BLaER1 (cell line): Measurements from ENCODE around the gene DSCAML1.
A peak's percentile ranks its signal among the peaks of the same experiment; 100 is the strongest.

Source experiments
- H3K27ac ChIP-seq: shearing (Covaris generic); formaldehyde crosslinking; 2 replicates; pipeline ENCODE4 v1.8.1; 2022
- H3K27me3 ChIP-seq: shearing (Covaris generic); formaldehyde crosslinking; 2 replicates; pipeline ENCODE4 v1.8.1; 2022
- H3K36me3 ChIP-seq: shearing (Covaris generic); formaldehyde crosslinking; 2 replicates; pipeline ENCODE4 v1.8.1; 2022
- H3K4me1 ChIP-seq: shearing (Covaris generic); formaldehyde crosslinking; 2 replicates; pipeline ENCODE4 v1.8.1; 2022
- H3K4me2 ChIP-seq: shearing (Covaris generic); formaldehyde crosslinking; 2 replicates; pipeline ENCODE4 v1.8.1; 2022
- H3K4me3 ChIP-seq: shearing (Covaris generic); formaldehyde crosslinking; 2 replicates; pipeline ENCODE4 v1.8.1; 2022
- H3K9ac ChIP-seq: shearing (Covaris generic); formaldehyde crosslinking; 2 replicates; pipeline ENCODE4 v1.8.1; 2022
- H3K9me3 ChIP-seq: shearing (Covaris generic); formaldehyde crosslinking; 2 replicates; pipeline ENCODE4 v1.8.1; 2022
- H4K20me1 ChIP-seq: shearing (Covaris generic); formaldehyde crosslinking; 2 replicates; pipeline ENCODE4 v1.8.1; 2022
- Cebpa-rat ChIP-seq: shearing (Covaris generic); IDR thresholded peaks from 2 replicates; pipeline ENCODE4 v1.8.1; 2022

Gene DSCAML1

GRCh38 chr11:117717485-117718314, 79.3 kb downstream of the DSCAML1 start:
- H3K4me2 ChIP-seq, result peak overlapping the region; percentile 79
- H3K27me3 ChIP-seq, result no peaks in the 10 kb centered on the region
- H3K9me3 ChIP-seq, result no peaks in the 10 kb centered on the region
- no peak overlapping the region for H3K4me3 ChIP-seq
- no peak overlapping the region for H3K9ac ChIP-seq
- 0 out of 2 replicates have a peak, but pooled peaks cover 6% of the 10 kb centered on the region for H4K20me1 ChIP-seq
- TF ChIP-seq Cebpa-rat, result no peak
- H3K36me3 ChIP-seq, result no peaks in the 10 kb centered on the region
- H3K27ac ChIP-seq, result no peak overlapping the region
- H3K4me1 ChIP-seq, result peaks cover 27% of the 10 kb centered on the region

- no peak for TF ChIP-seq Cebpa-rat
- Histone ChIP-seq H3K4me2 (peak overlapping the region; percentile 79), H3K9me3 (no peaks in the 10 kb centered on the region), H3K9ac (no peak overlapping the region), H3K4me1 (peaks cover 27% of the 10 kb centered on the region), H3K36me3 (no peaks in the 10 kb centered on the region), H4K20me1 (0 out of 2 replicates have a peak, but pooled peaks cover 6% of the 10 kb centered on the region), H3K27me3 (no peaks in the 10 kb centered on the region), H3K4me3 (no peak overlapping the region), H3K27ac (no peak overlapping the region)
Observed at GRCh38 chr11:117716521-117717440, 80.2 kb downstream of the DSCAML1 start.

GRCh38 chr11:117715801-117716200, 81.2 kb downstream of the DSCAML1 start:
- H3K27ac ChIP-seq, result no peak overlapping the region
- H4K20me1 ChIP-seq, result 0 out of 2 replicates have a peak, but pooled peaks cover 6% of the 10 kb centered on the region
- peak overlapping the region; percentile 79 for H3K4me2 ChIP-seq
- no peaks in the 10 kb centered on the region for H3K36me3 ChIP-seq
- H3K9me3 ChIP-seq, result no peaks in the 10 kb centered on the region
- no peaks in the 10 kb centered on the region for H3K27me3 ChIP-seq
- no peak overlapping the region for H3K4me3 ChIP-seq
- peaks cover 27% of the 10 kb centered on the region for H3K4me1 ChIP-seq
- H3K9ac ChIP-seq, result no peak overlapping the region
- no peak for TF ChIP-seq Cebpa-rat

GRCh38 chr11:117713538-117713991, 83.5 kb downstream of the DSCAML1 start:
- 0 out of 2 replicates have a peak, but pooled peaks cover 6% of the 10 kb centered on the region for H4K20me1 ChIP-seq
- no peaks in the 10 kb centered on the region for H3K27me3 ChIP-seq
- no peak overlapping the region for H3K9ac ChIP-seq
- H3K4me2 ChIP-seq, result no peak overlapping the region
- no peak overlapping the region for H3K4me3 ChIP-seq
- H3K36me3 ChIP-seq, result no peaks in the 10 kb centered on the region
- peaks cover 27% of the 10 kb centered on the region for H3K4me1 ChIP-seq
- H3K9me3 ChIP-seq, result no peaks in the 10 kb centered on the region
- TF ChIP-seq Cebpa-rat, result no peak
- H3K27ac ChIP-seq, result no peak overlapping the region

- no peak for TF ChIP-seq Cebpa-rat
- no peak overlapping the region for H3K9ac ChIP-seq
- H3K27me3 ChIP-seq, result no peaks in the 10 kb centered on the region
- H4K20me1 ChIP-seq, result 0 out of 2 replicates have a peak, but pooled peaks cover 6% of the 10 kb centered on the region
- H3K36me3 ChIP-seq, result no peaks in the 10 kb centered on the region
- no peak overlapping the region for H3K4me2 ChIP-seq
- no peaks in the 10 kb centered on the region for H3K9me3 ChIP-seq
- no peak overlapping the region for H3K4me3 ChIP-seq
- peaks cover 20% of the 10 kb centered on the region for H3K4me1 ChIP-seq
- H3K27ac ChIP-seq, result no peak overlapping the region
Observed at GRCh38 chr11:117712530-117712929, 84.5 kb downstream of the DSCAML1 start.

GRCh38 chr11:117711331-117711730, 85.7 kb downstream of the DSCAML1 start:
- no peak for TF ChIP-seq Cebpa-rat
- H3K27me3 ChIP-seq, result no peaks in the 10 kb centered on the region

GRCh38 chr11:117710211-117710610, 86.8 kb downstream of the DSCAML1 start:
- Histone ChIP-seq H3K27me3 (no peaks in the 10 kb centered on the region), H3K36me3 (no peaks in the 10 kb centered on the region), H3K27ac (no peak overlapping the region), H3K4me1 (no peaks in the 10 kb centered on the region), H3K4me2 (no peak overlapping the region), H3K9ac (no peak overlapping the region), H3K9me3 (no peaks in the 10 kb centered on the region), H4K20me1 (no peaks in the 10 kb centered on the region), H3K4me3 (no peak overlapping the region)
- no peak for TF ChIP-seq Cebpa-rat

More at GRCh38 chr11:117711331-117711730, 85.7 kb downstream of the DSCAML1 start:
- H3K4me3 ChIP-seq, result no peak overlapping the region
- no peak overlapping the region for H3K4me2 ChIP-seq
- H3K4me1 ChIP-seq, result peaks cover 8% of the 10 kb centered on the region
- no peaks in the 10 kb centered on the region for H3K9me3 ChIP-seq
- H3K9ac ChIP-seq, result no peak overlapping the region
- no peak overlapping the region for H3K27ac ChIP-seq
- H3K36me3 ChIP-seq, result no peaks in the 10 kb centered on the region
- 0 out of 2 replicates have a peak, but pooled peaks cover 3% of the 10 kb centered on the region for H4K20me1 ChIP-seq

GRCh38 chr11:117706322-117706814, 90.6 kb downstream of the DSCAML1 start:
- no peak for TF ChIP-seq Cebpa-rat
- no peak overlapping the region for H3K9ac ChIP-seq
- H3K36me3 ChIP-seq, result no peaks in the 10 kb centered on the region
- no peaks in the 10 kb centered on the region for H3K9me3 ChIP-seq
- H3K4me2 ChIP-seq, result no peak overlapping the region
- H4K20me1 ChIP-seq, result peaks cover 8% of the 10 kb centered on the region
- H3K27ac ChIP-seq, result no peak overlapping the region
- no peak overlapping the region for H3K4me3 ChIP-seq
- peaks cover 7% of the 10 kb centered on the region for H3K4me1 ChIP-seq
- H3K27me3 ChIP-seq, result 0 out of 2 replicates have a peak, but pooled peaks cover 5% of the 10 kb centered on the region

- Histone ChIP-seq H3K4me2 (no peak overlapping the region), H3K9me3 (no peaks in the 10 kb centered on the region), H3K4me1 (peaks cover 7% of the 10 kb centered on the region), H3K36me3 (no peaks in the 10 kb centered on the region), H4K20me1 (peaks cover 9% of the 10 kb centered on the region), H3K27me3 (0 out of 2 replicates have a peak, but pooled peaks cover 5% of the 10 kb centered on the region), H3K4me3 (no peak overlapping the region), H3K27ac (no peak overlapping the region), H3K9ac (no peak overlapping the region)
- no peak for TF ChIP-seq Cebpa-rat
Observed at GRCh38 chr11:117705866-117706265, 91.2 kb downstream of the DSCAML1 start.
